GM18520 (cell line): ENCODE data around the gene CLEC4E.
A peak's percentile ranks its signal among the peaks of the same experiment; 100 is the strongest.
"Not testable (repeated sequence)": the region's sequence is repeated elsewhere in the genome, so short reads cannot be mapped to it uniquely, and the experiment has no call there.

Experiments
- ATAC-seq: cut with Tn5 transposase; IDR thresholded peaks from one replicate; pipeline ENCODE4 v1.9.1; 2021; ENCODE audit not compliant: unreplicated experiment

The CLEC4E gene

DNA sequence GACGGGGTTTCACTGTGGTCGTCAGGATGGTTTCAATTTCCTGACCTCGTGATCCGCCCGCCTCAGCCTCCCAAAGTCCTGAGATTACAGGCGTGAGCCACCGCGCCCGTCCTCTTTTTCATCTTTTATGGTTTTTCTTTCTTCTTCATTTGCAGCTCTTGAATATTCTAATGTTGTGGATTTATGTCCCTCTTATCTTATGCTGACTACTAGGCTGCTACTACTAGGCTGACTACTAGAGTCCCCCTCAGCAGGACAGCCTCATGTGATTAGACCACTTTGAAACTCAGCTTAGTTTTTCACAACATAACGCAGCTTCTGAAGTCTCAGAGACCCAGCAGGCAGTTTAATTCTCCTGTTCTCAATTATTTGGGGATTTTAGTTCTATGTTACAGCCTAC is 857 bp upstream of the CLEC4E start:
- ATAC-seq, result no peak

DNA sequence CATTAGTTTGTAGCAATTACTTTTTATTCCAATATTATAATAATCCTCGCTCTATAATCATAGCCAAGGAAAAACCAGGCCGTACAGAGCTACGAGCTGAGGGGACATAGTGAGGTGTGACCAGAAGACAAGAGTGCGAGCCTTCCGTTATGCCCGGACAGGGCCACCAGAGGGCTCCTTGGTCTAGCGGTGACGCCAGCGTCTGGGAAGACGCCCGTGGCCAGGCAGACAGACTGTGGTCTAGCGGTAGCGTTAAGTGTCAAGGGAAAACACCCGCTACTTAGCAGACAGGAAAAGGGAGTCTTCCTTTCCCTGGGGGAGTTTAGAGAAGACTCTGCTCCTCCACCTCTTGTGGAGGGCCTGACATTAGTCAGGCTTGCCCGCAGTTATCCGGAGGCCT is 2.9 kb downstream of the CLEC4E start:
- not testable (repeated sequence) for ATAC-seq

DNA sequence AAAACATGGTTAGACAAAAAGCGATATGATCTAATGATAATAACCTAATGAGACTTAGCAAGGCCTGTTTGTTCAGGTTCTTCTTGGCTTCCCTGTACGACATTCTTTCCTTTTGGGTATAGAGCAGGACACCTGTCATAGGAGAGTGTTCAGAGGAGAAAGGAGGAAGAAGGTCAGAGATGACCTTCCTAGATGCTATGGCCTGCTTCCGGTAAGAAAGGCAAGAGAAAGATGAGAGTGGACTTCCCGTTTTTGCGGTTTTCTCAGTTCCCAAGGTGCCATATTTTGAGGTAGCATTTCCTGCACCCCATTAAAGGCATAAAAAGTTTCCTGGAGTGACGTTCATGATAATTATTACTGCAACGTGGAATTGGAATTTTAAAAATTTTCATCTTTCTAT is 8.7 kb downstream of the CLEC4E start:
- ATAC-seq, result no peak

DNA sequence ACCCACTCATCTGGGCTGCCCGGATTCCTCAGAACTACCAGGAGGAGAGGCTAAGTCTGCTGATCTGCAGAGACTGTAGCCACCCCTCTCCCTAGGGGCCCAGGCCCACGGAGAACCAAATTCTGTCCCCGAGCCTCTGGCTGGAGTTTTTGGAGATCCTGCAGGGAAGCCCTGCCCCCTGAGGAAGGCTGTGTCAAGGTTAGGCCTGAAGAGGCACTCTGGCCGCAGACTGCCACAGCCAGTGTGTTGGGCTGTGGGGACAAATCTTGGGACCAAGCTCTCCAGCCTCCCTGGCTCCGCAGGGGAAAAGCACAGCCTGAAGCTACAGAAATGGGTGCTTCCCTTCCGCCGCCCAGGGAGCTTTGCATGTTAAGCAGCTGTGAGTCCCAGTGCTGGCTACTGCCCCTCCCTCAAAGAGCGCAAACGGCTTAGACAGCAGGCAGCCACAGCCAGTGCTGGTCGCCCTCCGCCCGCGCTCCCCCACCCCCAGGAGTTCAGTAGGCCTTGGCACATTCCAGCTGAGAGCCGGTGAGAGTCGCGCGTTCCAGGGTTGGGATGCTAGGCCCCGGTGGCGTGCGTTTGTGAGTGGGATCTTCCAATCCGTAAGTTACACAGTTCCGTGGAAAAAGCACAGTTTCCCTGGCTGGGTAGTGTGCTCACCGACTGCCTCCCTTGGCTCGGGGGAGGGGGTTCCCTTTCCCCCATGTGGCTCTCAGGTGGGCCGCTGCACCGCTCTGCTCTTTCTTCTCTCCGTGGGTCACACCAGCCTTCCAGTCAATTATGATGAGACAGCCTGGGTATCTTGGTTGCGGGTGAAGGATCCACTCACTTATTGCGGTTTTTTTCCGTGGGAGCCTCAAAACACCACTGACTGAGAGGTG is 13.2 kb downstream of the CLEC4E start:
- no peak for ATAC-seq

DNA sequence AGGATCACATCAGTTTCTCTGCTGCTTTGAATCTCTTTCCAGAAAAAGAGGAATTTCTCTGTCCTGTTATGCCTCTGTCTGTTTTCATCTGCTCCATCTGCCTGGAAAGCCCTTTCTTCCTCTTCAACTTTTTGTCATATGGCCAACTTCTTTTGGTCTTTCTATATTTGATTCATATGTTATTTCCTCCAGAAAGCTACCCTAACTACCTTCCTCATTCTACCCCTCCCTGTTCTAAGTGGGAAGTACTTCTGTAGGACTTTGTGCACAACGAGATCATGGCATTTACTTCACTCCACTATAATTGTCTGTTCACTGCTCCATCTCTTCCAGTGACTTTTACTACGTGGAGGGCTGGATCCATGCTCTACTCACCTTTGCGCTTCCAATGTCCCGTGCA is 21.5 kb downstream of the CLEC4E start:
- ATAC-seq, result no peak

DNA sequence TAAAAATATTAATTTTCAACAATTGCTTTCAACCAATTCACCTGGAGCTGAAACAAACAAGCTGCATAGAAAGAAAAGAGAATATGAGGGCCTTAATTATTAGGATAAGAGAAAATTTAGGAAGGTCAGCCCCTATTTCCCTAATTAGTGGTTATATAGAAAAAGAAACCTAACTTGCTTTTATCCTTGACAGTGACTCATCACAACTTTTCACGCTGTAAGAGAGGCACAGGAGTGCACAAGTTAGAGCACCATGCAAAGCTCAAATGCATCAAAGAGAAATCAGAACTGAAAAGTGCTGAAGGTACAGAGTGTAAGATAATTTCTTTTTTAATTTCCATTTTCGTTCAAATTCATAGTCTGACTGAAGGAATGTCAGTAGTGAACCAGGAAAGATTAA is 22.7 kb downstream of the CLEC4E start:
- no peak for ATAC-seq

DNA sequence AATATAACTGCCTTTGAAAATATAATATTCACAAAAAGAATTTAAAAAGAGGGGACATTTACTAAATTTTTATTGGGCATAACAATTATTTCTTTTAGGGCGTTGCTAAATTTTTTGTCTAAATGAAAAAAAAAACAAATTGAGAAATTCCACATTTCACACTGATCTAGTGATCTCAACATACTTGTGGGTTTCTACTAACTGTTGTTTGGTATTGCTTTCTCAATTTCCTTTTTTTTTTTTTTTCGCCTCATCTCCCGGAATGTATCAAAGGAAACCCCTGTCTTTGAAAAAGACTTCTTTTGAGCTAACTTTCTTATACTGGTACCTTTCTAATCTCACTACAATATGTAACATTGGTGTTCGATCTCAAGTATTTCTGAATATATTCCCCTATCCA is 27.4 kb downstream of the CLEC4E start, which contains the start of gene CLEC4D:
Gene CLEC4D, plus strand, starts transcription at position 248 of the 400 bp plus-strand sequence. CDS start 230 bp downstream, outside the sequence.
- no peak for ATAC-seq

DNA sequence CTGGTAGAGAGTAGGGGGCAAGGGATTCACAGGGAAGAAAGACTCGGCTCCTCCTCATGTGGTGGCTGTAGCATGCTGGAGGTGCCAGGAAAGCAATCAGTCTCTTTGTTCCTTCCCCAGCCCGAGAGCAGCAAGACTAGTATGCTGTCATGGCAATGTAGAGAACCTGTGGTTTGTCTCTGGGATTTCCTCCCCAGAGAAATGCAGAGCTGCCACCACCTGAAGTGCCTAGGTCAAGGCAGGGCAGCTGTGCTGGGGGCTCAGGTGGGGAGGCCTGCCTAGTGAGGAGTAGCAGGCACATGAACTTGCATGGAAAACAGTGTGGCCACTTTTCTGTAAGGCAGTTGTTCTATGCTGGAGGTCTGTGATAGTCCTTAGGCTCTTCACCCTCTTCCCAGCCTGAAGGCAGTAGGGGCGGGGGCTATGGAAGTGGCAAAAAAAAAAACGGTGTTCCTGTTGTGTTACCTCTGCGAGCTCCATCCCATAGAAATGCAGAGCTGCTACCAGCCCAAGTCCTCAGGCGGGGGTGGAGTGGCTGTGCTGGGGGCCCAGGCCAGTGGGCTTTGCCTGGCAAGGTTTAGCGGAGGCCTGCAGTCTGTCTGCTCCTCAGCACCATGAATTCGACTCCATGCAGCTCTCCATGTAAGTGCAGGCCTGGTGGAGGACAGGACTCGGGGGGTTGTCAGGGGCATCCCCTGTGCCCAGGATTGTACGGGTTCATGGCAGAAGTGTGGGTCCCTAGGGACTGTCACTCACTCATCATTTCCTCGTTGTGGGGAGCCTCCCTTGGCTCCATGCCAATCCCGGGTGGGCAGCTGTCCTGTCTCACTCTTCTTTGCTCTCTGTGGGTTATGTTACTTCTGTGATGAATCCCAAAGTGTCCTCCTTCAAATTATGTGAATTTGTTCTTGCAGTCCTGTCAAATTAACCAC is 31.5 kb downstream of the CLEC4E start:
- no peak for ATAC-seq

DNA sequence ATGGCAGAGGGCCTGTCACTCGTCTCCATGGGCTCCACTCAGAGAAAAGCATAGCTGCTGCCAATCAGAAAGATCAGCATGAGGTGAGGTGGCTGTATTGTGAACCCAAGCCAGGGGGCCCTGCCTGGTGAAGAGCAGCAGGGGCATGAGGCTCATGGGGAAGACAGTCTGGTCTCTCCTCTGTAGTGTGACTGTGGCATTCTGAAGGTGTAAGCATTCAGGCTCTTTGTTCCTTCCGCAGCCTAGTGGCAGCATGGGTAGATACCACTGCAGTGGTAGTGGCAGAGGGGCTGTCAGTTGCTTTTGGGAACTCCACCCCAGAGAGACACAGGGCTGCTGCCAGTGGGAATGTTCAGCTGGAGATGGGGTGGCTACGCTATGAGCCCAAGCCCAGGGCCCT is 32.5 kb downstream of the CLEC4E start:
- no peak for ATAC-seq

DNA sequence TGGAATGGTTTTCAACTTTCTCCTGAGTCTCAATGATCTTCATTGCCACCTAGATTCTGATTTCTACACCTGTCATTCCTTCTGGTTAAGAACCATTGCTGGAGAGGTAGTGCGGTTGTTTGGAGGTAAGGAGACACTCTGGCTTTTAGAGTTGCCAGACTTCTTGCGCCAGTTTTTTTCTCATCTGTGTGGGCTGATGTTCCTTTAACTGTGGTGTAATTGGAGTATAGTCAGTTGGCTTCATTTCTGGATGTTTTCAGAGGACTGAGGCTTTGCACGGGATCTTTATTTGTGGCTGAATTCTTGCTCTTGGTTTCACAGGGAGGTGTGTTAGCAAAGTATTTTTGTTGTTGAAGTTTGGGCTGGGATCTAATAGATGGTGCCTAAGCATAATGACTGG is 33.1 kb downstream of the CLEC4E start:
- ATAC-seq, result no peak

DNA sequence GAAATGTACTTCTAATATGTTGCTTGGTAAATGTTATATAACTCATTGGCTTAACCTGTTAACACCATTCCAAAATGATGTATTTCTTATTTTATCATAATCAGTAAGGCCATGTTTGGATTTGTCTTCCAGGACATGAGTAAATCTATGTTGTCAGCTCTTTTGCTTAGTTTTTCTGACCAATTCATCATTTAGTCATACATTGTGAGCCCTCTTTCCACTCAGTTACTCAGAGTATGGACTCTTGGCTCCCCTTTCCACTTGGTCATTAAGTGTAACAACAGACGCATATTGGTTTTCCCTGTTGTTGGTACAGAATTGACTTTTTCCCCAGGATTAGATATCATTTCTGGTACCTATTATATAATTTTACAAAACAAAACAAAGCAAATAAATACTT is 36.4 kb downstream of the CLEC4E start:
- no peak for ATAC-seq

DNA sequence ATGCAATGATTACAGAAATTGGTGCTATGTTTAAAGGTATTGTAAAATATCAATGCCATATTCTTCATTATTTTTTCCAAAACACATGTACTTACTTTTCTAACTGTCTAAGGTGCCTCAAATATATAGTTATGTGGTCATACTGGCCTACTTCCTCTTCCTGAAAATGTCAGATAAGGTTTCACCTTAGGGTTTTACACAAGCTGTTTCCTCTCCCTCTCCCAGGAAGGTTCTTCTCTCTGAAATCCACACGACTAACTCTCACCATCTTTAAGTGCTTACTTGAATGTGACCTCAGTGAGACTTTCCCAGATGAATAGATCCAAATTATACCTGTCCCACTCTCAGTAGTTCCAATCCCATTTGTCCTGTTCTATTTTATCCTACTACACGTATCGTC is 39.0 kb downstream of the CLEC4E start:
- no peak for ATAC-seq

DNA sequence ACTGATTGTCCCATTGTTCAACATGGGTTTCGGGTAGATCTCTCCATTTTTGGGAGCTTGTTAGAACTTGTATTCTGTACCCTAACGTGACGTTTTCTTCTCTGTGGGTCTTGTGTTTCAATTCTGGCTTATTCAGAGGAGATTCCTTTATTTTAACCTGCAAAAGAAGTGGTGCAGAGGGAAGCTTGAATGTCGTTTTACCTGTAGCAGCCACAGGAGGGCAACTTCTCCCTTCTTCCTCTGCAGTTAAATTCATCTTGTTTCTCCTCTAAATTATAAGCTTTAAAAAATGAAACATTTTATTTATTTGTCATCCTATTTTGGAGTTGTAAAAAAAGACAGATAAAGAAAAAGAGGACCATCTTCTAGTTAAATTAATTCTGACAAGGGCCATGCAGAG is 41.1 kb downstream of the CLEC4E start:
- ATAC-seq, result no peak

DNA sequence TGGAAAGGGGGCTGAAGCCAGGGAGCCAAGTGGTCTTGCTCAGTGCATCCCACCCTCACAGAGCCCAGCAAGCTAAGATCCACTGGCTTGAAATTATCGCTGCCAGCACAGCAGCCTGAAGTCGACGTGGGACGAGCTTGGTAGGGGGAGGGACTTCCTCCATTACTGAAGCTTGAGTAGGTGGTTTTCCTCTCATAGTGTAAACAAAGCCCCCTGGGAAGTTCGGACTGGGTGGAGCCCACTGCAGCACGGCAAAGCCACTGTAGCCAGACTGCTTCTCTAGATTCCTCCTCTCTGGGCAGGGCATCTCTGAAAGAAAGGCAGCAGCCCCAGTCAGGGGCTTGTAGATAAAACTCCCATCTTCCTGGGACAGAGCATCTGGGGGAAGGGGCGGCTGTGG is 44.6 kb downstream of the CLEC4E start:
- not testable (repeated sequence) for ATAC-seq

DNA sequence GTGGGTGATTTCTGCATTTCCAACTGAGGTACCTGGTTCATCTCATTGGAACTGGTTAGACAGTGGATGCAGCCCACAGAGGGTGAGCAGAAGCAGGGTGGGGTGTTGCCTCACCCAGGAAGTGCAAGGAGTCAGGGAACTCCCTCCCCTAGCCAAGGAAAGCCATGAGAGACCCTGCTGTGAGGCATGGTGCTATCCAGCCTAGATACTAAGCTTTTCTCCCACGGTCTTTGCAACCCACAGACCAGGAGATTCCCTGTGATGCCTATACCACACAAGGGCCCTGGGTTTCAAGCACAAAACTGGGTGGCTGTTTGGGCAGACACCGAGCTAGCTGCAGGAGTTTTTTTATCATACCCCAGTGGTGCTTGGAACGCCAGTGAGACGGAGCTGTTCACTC is 45.0 kb downstream of the CLEC4E start:
- not testable (repeated sequence) for ATAC-seq

DNA sequence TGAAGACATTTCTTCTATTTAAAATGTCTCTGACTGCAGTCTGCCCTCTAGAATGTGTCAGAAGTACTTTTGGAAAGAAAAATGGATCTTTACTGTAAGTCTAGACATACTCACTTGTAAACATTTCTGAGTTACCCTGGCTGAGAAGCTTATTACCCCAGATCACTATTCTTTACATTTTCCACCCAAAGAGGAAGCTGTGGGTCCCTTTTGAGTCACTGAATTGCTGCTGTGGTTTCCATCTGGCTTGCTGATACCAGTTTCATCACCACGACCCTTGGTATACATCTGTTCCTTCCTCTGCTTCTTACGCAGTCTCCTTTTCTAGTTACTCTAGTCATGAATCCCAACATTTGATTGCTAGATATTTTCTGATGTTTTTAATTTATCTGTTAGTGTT is 47.6 kb downstream of the CLEC4E start:
- peak; percentile 87 for ATAC-seq

DNA sequence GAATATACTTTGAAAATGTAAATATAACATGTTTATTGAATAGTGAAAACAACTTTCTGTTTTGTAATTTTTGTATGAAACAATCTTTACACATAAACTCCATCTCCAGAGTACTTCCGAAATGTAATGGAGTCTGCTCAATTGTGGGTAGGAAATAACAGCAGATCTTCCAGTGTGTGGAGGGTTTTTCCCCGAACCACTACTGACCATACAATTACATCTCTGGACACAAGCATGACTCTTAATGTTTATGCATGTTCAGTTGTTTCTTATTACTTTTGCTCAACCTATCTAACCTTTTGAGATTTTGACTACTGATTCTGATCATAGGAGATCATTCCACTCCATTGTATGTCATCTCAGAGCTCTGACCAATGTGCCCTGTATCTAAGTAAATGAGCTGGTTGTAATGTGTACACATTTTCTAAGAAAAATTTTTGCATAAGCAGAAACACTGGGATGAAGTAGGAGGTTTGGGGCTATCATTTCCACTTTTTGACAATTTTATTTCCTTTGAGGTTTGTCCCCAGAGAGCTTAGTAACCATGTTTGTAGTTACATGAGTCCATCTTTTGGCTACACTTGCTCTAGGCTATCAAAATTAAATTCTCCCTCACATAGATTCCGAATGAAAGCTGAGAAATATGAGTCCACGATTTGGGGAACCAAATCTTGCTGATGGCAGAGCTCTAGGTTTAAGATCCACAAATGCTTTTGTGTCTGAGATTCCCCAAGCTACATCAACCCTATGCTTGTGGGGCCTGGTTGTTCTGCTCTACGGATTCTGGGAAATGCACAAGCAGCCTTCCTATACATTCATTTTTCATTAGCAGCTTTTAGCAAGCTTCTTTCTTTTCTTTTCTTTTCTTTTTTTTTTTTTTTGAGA is 48.8 kb downstream of the CLEC4E start:
- ATAC-seq, result no peak
